Activated CD4-positive, CD25-positive, alpha-beta regulatory T cell treated with anti-CD3 and anti-CD28 coated beads, Interleukin-2, amount 50 U/mL, for 16 hours (primary cell): ENCODE data around the gene PHTF2.
"Not testable (repeated sequence)": the region's sequence is repeated elsewhere in the genome, so short reads cannot be mapped to it uniquely, and the experiment has no call there.

ENCODE experiments used
- DNase-seq: peaks from one replicate; pipeline ENCODE4 v3.0.0-alpha.2; 2020; ENCODE audit warnings: low read depth, low spot score

Gene PHTF2

GRCh38 chr7:77989981-77990566 is 191.5 kb downstream of the PHTF2 start:
- no peak for DNase-seq

- DNase-seq, result no peak
These were observed 193.1 kb downstream of the PHTF2 start for GRCh38 chr7:77991656-77992055.

GRCh38 chr7:77993838-77994237 is 195.3 kb downstream of the PHTF2 start:
- DNase-seq, result no peak

GRCh38 chr7:77995717-77996116 is 197.1 kb downstream of the PHTF2 start:
- DNase-seq, result no peak

GRCh38 chr7:77999168-77999567 is 200.6 kb downstream of the PHTF2 start:
- not testable (repeated sequence) for DNase-seq

GRCh38 chr7:78002021-78002420 is 203.4 kb downstream of the PHTF2 start:
- DNase-seq, result no peak

- no peak for DNase-seq
These were observed 204.1 kb downstream of the PHTF2 start for GRCh38 chr7:78002715-78003114.

GRCh38 chr7:78006063-78006755 is 207.6 kb downstream of the PHTF2 start:
- no peak for DNase-seq
